IMR-90 (cell line): Measurements from ENCODE around the gene KCNN3. TPM values are rescaled to one million over a fixed set of nuclear protein-coding genes. Genes with fewer than 3 reads are reported as not detected.

ENCODE experiments used
- ATAC-seq: fragments of 200-7000 bp; cut with Tn5 transposase; 2 replicates; pipeline ENCODE4 v1.9.1; 2020; ENCODE audit warnings: low read depth, mild to moderate bottlenecking, moderate library complexity
- BruUV-seq: library from RNA; stranded (reverse); fragments of 400-500 nt; replicated peaks from 2 replicates; lab custom pipeline; 2021; lab: Mats Ljungman, UMichigan
- CTCF ChIA-PET: fragments of 300-600 bp; formaldehyde crosslinking; extraction: SDS; loops from one replicate; lab custom pipeline; 2021; ENCODE audit warnings: antibody characterized with exemption; lab: Yijun Ruan, JAX
- POLR2A ChIA-PET: fragments of 300-600 bp; sonication (Branson Sonifier 250); formaldehyde crosslinking; loops from one replicate; lab custom pipeline; 2022; ENCODE audit warnings: antibody characterized with exemption; ENCODE audit not compliant: unreplicated experiment; lab: Charles Lee
- DNase-seq: peaks from one replicate; pipeline ENCODE4 v3.0.0; 2013
- H2AFZ ChIP-seq: replicated peaks from 2 replicates; pipeline ENCODE3; 2013; ENCODE audit warnings: low read length, mild to moderate bottlenecking; ENCODE audit not compliant: poor library complexity
- H2AK5ac ChIP-seq: 2 replicates; pipeline ENCODE4 v1.6.1; 2013; ENCODE audit warnings: low read depth, low read length, inconsistent platforms
- H2AK9ac ChIP-seq: replicated peaks from 2 replicates; pipeline ENCODE3; 2013; ENCODE audit warnings: mild to moderate bottlenecking, low read depth, low read length, moderate library complexity; ENCODE audit not compliant: poor library complexity
- H2BK120ac ChIP-seq: 2 replicates; pipeline ENCODE4 v1.6.1; 2013; ENCODE audit warnings: low read depth, low read length, inconsistent platforms
- H2BK15ac ChIP-seq: 3 replicates; pipeline ENCODE4 v1.6.1; 2013; ENCODE audit warnings: low read depth, low read length, inconsistent platforms
- H2BK20ac ChIP-seq: 2 replicates; pipeline ENCODE4 v1.6.1; 2013; ENCODE audit warnings: low read depth, mild to moderate bottlenecking, inconsistent platforms, low read length, moderate library complexity
- H2BK5ac ChIP-seq: 2 replicates; pipeline ENCODE4 v1.6.1; 2013; ENCODE audit warnings: mild to moderate bottlenecking, low read depth, low read length, inconsistent platforms; ENCODE audit not compliant: poor library complexity, severe bottlenecking
- H3K14ac ChIP-seq: replicated peaks from 2 replicates; pipeline ENCODE4 v1.6.1; 2013; ENCODE audit warnings: low read depth, low read length, inconsistent platforms
- H3K18ac ChIP-seq: 2 replicates; pipeline ENCODE4 v1.6.1; 2013; ENCODE audit warnings: low read depth, low read length, control low read depth
- H3K23ac ChIP-seq: 2 replicates; pipeline ENCODE4 v1.6.1; 2013; ENCODE audit warnings: low read depth, low read length, inconsistent platforms
- H3K27ac ChIP-seq: 2 replicates; pipeline ENCODE4 v1.5.1; 2013; ENCODE audit warnings: mild to moderate bottlenecking, control low read depth, low read length; ENCODE audit not compliant: insufficient read depth
- H3K27me3 ChIP-seq: 2 replicates; pipeline ENCODE4 v1.6.1; 2013; ENCODE audit warnings: low read length; ENCODE audit not compliant: control insufficient read depth, insufficient read depth
- H3K36me3 ChIP-seq: 2 replicates; pipeline ENCODE4 v1.6.1; 2013; ENCODE audit warnings: low read length, mixed read lengths; ENCODE audit not compliant: control insufficient read depth, insufficient read depth
- H3K4ac ChIP-seq: 2 replicates; pipeline ENCODE4 v1.6.1; 2013; ENCODE audit warnings: low read depth, low read length, inconsistent platforms
- H3K4me1 ChIP-seq: 2 replicates; pipeline ENCODE4 v1.6.1; 2013; ENCODE audit warnings: low read length, mixed read lengths; ENCODE audit not compliant: control insufficient read depth, insufficient read depth
- H3K4me2 ChIP-seq: 2 replicates; pipeline ENCODE4 v1.6.1; 2013; ENCODE audit warnings: low read depth, mild to moderate bottlenecking, control low read depth, low read length, moderate library complexity
- H3K4me3 ChIP-seq: 2 replicates; pipeline ENCODE4 v1.5.1; 2013; ENCODE audit warnings: low read depth, mild to moderate bottlenecking, control low read depth, low read length, moderate library complexity; ENCODE audit not compliant: insufficient read depth
- H3K56ac ChIP-seq: 2 replicates; pipeline ENCODE4 v1.6.1; 2013; ENCODE audit warnings: low read length, inconsistent platforms; ENCODE audit not compliant: insufficient read depth; ENCODE audit errors: extremely low read depth
- H3K79me1 ChIP-seq, 2 experiments: 2 replicates each; pipeline ENCODE4 v1.6.1; 2013; ENCODE audit warnings: low read length in 2 of 2, inconsistent platforms in 1 of 2, low read depth in 1 of 2
- H3K9ac ChIP-seq: 2 replicates; pipeline ENCODE4 v1.6.1; 2013; ENCODE audit warnings: low read depth, low read length, control low read depth
- H3K9me1 ChIP-seq: 2 replicates; pipeline ENCODE4 v1.6.1; 2013; ENCODE audit warnings: low read length, inconsistent platforms; ENCODE audit not compliant: insufficient read depth
- H3K9me3 ChIP-seq: 2 replicates; pipeline ENCODE4 v1.6.1; 2013; ENCODE audit warnings: low read length; ENCODE audit not compliant: control insufficient read depth, insufficient read depth
- H4K20me1 ChIP-seq: 2 replicates; pipeline ENCODE4 v1.6.1; 2013; ENCODE audit warnings: low read length, inconsistent platforms; ENCODE audit not compliant: insufficient read depth
- H4K5ac ChIP-seq: 2 replicates; pipeline ENCODE4 v1.6.1; 2013; ENCODE audit warnings: mild to moderate bottlenecking, low read depth, low read length, control low read depth
- H4K8ac ChIP-seq, 2 experiments: 2 replicates each; pipeline ENCODE4 v1.6.1; 2013; ENCODE audit warnings: low read depth in 2 of 2, low read length in 2 of 2, control low read depth in 1 of 2, inconsistent platforms in 1 of 2
- H4K91ac ChIP-seq: 2 replicates; pipeline ENCODE4 v1.6.1; 2013; ENCODE audit warnings: low read depth, low read length, inconsistent platforms; ENCODE audit not compliant: insufficient read depth
- BHLHE40 ChIP-seq: fragments of 150-350 bp; IDR thresholded peaks from 2 replicates; pipeline ENCODE4 v1.6.1; 2016; ENCODE audit warnings: mild to moderate bottlenecking, low read depth, low read length
- CEBPB ChIP-seq: IDR thresholded peaks from 2 replicates; pipeline ENCODE4 v1.6.1; 2012; ENCODE audit warnings: low read depth, low read length, improper control_type of control experiment
- CHD1 ChIP-seq: IDR thresholded peaks from 2 replicates; pipeline ENCODE4 v1.6.1; 2012; ENCODE audit warnings: low read depth, low read length, improper control_type of control experiment
- CTCF ChIP-seq: conservative IDR thresholded peaks from 2 replicates; pipeline ENCODE4 v1.5.1; 2012; ENCODE audit warnings: mild to moderate bottlenecking, low read depth, low read length, improper control_type of control experiment
- ELK1 ChIP-seq: fragments of 150-350 bp; IDR thresholded peaks from 2 replicates; pipeline ENCODE4 v1.6.1; 2016; ENCODE audit warnings: low read depth, mild to moderate bottlenecking, low read length, moderate library complexity, borderline replicate concordance
- FOS ChIP-seq: fragments of 150-350 bp; IDR thresholded peaks from 2 replicates; pipeline ENCODE4 v1.6.1; 2016; ENCODE audit warnings: low read depth, low read length
- MAZ ChIP-seq: IDR thresholded peaks from 2 replicates; pipeline ENCODE4 v1.6.1; 2012; ENCODE audit warnings: low read depth, mild to moderate bottlenecking, low read length, improper control_type of control experiment, moderate library complexity, borderline replicate concordance
- NFE2L2 ChIP-seq: fragments of 150-350 bp; IDR thresholded peaks from 2 replicates; pipeline ENCODE4 v1.6.1; 2016; ENCODE audit warnings: low read depth, mild to moderate bottlenecking, low read length
- RAD21 ChIP-seq: IDR thresholded peaks from 2 replicates; pipeline ENCODE4 v1.6.1; 2012; ENCODE audit warnings: low read length, improper control_type of control experiment
- RCOR1 ChIP-seq: IDR thresholded peaks from 2 replicates; pipeline ENCODE4 v1.6.1; 2012; ENCODE audit warnings: mild to moderate bottlenecking, low read length, improper control_type of control experiment; ENCODE audit not compliant: insufficient replicate concordance
- RFX5 ChIP-seq: IDR thresholded peaks from 2 replicates; pipeline ENCODE4 v1.8.0; 2012; ENCODE audit warnings: low read depth, mild to moderate bottlenecking, low read length, moderate library complexity
- SMC3 ChIP-seq: fragments of 150-350 bp; IDR thresholded peaks from 2 replicates; pipeline ENCODE4 v1.6.1; 2016; ENCODE audit warnings: low read depth, mild to moderate bottlenecking, antibody characterized with exemption, low read length, moderate library complexity
- WGBS, 2 experiments: methylation state at CpG; one replicate each; pipeline versions ENCODE4 v1.1.5 to v1.1.7; 2013; ENCODE audit warnings: missing lambda C conversion rate in 2 of 2; ENCODE audit not compliant: insufficient read length in 1 of 2; ENCODE audit errors: extremely low coverage in 2 of 2; 5-methylcytosine and 5-hydroxymethylcytosine counted together
- dilution Hi-C: fragments of 300-500 bp; cut with HindIII; formaldehyde crosslinking; loops from one replicate; pipeline ENCODE4 v1.14.3; 2018; ENCODE audit warnings: low sequenced_read_pairs; ENCODE audit not compliant: unreplicated experiment
- in situ Hi-C: fragments of 300-500 bp; cut with MboI; formaldehyde crosslinking; loops from 3 replicates; pipeline ENCODE4 v1.14.3; 2019; ENCODE audit warnings: low sequenced_read_pairs, inconsistent platforms, mixed read lengths
- intact Hi-C: fragments of 100-400 bp; cut with micrococcal nuclease; formaldehyde crosslinking; loops from 2 replicates; pipeline ENCODE4 v1.10.0; 2022
- polyA plus RNA-seq, 3 experiments: library from polyadenylated mRNA; depleted of rRNA; stranded (reverse); fragments of >200 nt; gene quantifications; 2 replicates each; pipeline ENCODE4 v1.2.3, GENCODE V29; 2012; ENCODE audit warnings: low replicate concordance in 1 of 3
- total RNA-seq: library from RNA; depleted of rRNA; stranded (reverse); fragments of >200 nt; gene quantifications from 2 replicates; pipeline ENCODE4 v1.2.3, GENCODE V29; 2012

The KCNN3 gene
- total and polyA plus RNA-seq, 2 of the 4 experiments (the other 2 are of a cell fraction), result 0.02 TPM; not detected in 1

DNA sequence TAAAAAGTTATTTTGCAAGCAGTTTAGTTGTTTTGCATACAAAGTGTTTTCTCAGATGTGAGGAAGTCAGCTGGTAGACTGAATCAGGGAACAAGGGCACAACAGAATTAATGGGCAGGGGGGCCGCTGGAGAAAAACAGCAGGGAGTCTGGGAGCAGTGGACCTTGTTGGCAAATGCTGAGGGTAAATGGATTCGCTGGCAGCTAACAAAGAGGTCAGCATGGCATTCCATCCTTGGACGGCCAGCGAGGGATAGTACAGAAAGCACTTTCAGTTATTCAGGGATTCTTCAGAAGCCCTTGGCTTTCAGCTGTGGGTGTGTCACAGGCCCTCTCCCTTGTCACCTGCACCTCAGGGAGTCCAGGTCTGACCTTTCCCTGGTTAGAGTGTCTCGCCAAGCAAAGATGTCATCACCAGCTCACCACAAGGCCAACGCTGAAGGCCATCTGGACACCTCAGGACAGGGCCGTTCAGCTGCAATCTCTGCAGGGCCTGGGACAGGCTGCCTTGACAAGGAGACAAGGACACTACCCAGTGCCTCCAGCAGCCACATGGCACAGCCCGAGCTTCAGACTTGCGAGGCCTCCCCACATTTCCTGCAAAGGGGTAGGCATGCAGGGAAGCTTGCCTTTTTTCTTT is 90.4 kb downstream of the KCNN3 start:
- in situ Hi-C loops (no loop called here), dilution Hi-C loops (no loop called here), intact Hi-C loops (no loop called here)
- no peak overlapping the region for H2BK15ac ChIP-seq
- no peak overlapping the region for H2AFZ ChIP-seq
- H3K27ac ChIP-seq, result no peak overlapping the region
- H3K9me3 ChIP-seq, result peaks cover 2% of the 10 kb centered on the region; the same call in 1 of the 2 replicates
- DNase-seq, result no peak
- H3K4me1 ChIP-seq, result no peaks in the 10 kb centered on the region
- H3K79me1 ChIP-seq, result no peaks in the 10 kb centered on the region
- no peak overlapping the region for H4K8ac ChIP-seq
- ATAC-seq, result no peak
- no peak overlapping the region for H3K4me2 ChIP-seq
- no peak overlapping the region for H3K4me3 ChIP-seq
- H4K5ac ChIP-seq, result no peak overlapping the region
- TF ChIP-seq CHD1, result no peak
- TF ChIP-seq RAD21, result no peak
- no peak for TF ChIP-seq CEBPB
- no peak for TF ChIP-seq CTCF
- no peak for TF ChIP-seq BHLHE40
- no peak for TF ChIP-seq ELK1
- TF ChIP-seq SMC3, result no peak
- TF ChIP-seq RFX5, result no peak
- TF ChIP-seq FOS, result no peak
- no peak for TF ChIP-seq RCOR1
- no peak for TF ChIP-seq NFE2L2
- TF ChIP-seq MAZ, result no peak
- H3K18ac ChIP-seq, result no peak overlapping the region
- H3K9ac ChIP-seq, result no peak overlapping the region
- H3K23ac ChIP-seq, result no peak overlapping the region
- H3K9me1 ChIP-seq, result no peaks in the 10 kb centered on the region
- no peak overlapping the region for H2AK5ac ChIP-seq
- H3K36me3 ChIP-seq, result no peaks in the 10 kb centered on the region
- H2BK20ac ChIP-seq, result no peak overlapping the region
- POLR2A ChIA-PET, result no interaction called here
- no CpG with 5 or more reads among the region's 9 CpGs for WGBS, 2 experiments
- no peak overlapping the region for H2BK120ac ChIP-seq
- H3K27me3 ChIP-seq, result peaks cover 63% of the 10 kb centered on the region
- no peaks in the 10 kb centered on the region for H4K20me1 ChIP-seq
- H2AK9ac ChIP-seq, result no peak overlapping the region
- H4K91ac ChIP-seq, result no peak overlapping the region
- CTCF ChIA-PET, result interaction anchor here (0.7 kb wide), 1 partner anchor 559 kb away, joined by 3 read pairs; a partner anchor contains a TSS
- BruUV-seq, result no TSS peak
- no peak overlapping the region for H3K4ac ChIP-seq
- H3K14ac ChIP-seq, result no peak overlapping the region
- H3K56ac ChIP-seq, result no peak overlapping the region
- no peak overlapping the region for H2BK5ac ChIP-seq
